ENCODE measurements around the gene TMEM184B.

DNA sequence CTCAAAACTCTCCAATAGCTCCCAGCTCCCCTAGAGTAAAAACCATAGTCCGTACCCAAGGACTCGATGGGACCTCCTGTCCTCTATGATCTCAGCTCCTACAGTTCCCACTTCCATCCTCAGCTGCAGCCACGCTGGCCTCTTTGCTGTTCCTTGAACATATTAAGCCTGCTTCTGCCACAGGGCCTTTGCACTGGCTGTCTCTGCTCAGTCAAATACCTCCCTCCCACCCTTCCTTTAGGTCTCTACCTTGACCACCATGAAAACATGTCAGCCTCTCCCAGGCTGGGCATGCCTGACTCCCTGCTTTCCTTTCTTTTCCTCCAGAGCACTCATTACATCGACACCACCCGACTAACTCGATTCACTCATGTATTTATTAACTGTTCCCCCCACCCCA lies 24.5 kb downstream of the TMEM184B start:
- TF ChIP-seq, protein P1, sequence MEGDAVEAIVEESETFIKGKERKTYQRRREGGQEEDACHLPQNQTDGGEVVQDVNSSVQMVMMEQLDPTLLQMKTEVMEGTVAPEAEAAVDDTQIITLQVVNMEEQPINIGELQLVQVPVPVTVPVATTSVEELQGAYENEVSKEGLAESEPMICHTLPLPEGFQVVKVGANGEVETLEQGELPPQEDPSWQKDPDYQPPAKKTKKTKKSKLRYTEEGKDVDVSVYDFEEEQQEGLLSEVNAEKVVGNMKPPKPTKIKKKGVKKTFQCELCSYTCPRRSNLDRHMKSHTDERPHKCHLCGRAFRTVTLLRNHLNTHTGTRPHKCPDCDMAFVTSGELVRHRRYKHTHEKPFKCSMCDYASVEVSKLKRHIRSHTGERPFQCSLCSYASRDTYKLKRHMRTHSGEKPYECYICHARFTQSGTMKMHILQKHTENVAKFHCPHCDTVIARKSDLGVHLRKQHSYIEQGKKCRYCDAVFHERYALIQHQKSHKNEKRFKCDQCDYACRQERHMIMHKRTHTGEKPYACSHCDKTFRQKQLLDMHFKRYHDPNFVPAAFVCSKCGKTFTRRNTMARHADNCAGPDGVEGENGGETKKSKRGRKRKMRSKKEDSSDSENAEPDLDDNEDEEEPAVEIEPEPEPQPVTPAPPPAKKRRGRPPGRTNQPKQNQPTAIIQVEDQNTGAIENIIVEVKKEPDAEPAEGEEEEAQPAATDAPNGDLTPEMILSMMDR (IDR thresholded peaks at IDR 0.05), result no peak
- TF ChIP-seq ZFX (IDR thresholded peaks at IDR 0.05; ENCODE audit: borderline replicate concordance), result no peak
